ENCODE data around the gene PI4KB. TPM values are rescaled to one million over a fixed set of nuclear protein-coding genes. Genes with fewer than 3 reads are reported as not detected.

Gene PI4KB
- total RNA-seq, 4 donors from 2014 or later = 15.9 to 155 (median 44.1) TPM

DNA sequence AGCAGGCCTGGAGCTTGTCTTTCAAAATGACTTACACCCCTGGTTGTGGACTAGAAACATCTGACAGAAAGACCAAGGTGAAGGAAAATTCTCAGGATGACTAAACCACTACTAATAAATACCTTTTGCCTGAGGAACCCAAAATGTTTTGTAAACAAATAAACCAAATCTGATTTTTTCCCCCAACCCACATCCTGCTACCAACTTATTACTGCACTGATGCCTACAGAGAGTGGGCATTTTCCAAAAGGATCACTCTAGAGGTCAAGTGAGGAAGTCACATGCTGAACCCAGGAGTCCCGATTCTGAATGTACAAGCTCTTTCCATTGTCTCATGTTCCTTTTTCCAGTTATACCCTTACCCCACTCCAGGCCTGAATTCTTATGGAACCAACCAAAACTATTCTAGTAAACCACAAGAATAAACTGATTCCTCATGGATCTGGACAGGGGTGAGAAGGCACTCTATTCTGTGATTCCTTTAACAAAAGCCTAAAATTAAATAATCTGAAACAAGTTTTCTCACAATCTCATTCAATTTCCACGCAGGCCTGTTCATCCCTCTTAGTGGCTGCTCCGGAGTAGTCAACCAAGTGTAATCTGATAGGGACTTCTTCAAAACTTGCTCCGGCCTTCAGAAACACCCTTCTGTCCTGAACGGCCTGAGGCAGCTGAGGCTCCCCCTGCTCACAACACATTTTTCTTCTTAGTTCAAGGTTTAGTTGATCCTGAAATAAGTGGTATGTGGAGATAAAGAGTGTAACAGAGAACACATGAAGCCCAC is 1.4 kb downstream of the PI4KB start:
- TF ChIP-seq POLR2A (IDR thresholded peaks at IDR 0.05) (no peak), CTCF (IDR thresholded peaks at IDR 0.05) (no peak)
- Histone ChIP-seq H3K27me3 (no peaks in the 10 kb centered on the region), H3K4me1 (peaks cover 0 to 4% of the 10 kb centered on the region in 2 donors), H3K36me3 (no peaks in the 10 kb centered on the region), H3K27ac (peak overlapping the region; percentile 91 to 94), H3K9me3 (no peaks in the 10 kb centered on the region), H3K4me3 (peak overlapping the region; percentile 61 to 62)
- no peak for DNase-seq
- intact Hi-C loops (cut with DNase I; ENCODE audit: low total_unique reads) = no loop called here

DNA sequence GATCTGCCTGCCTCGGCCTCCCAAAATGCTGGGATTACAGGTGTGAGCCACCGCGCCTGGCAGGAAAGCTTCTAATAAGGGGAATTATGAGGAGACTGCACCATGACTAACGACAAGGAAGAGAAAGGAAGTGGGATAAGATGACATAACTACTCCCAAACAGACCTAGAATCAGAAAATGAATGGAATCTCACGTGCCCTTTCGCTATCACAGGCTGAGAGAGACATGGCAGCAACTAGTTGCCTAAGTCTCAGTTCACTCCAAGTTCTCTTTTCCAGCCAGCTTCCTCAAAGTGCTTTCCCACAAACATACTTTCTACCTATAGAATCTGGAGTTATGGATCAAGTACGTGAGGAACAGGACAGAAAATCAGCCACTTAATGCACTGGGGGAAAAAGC is 2.0 kb downstream of the PI4KB start:
- Histone ChIP-seq H3K27me3 (no peaks in the 10 kb centered on the region), H3K9me3 (no peaks in the 10 kb centered on the region), H3K4me3 (no peak overlapping the region), H3K4me1 (peaks cover 0 to 4% of the 10 kb centered on the region in 2 donors), H3K27ac (peak overlapping the region in 1 of 2 donors; percentile 8), H3K36me3 (no peaks in the 10 kb centered on the region)
- intact Hi-C loops (cut with DNase I; ENCODE audit: low total_unique reads) = no loop called here
- DNase-seq = no peak
- TF ChIP-seq POLR2A (IDR thresholded peaks at IDR 0.05) = no peak
- no peak for TF ChIP-seq CTCF (IDR thresholded peaks at IDR 0.05)

DNA sequence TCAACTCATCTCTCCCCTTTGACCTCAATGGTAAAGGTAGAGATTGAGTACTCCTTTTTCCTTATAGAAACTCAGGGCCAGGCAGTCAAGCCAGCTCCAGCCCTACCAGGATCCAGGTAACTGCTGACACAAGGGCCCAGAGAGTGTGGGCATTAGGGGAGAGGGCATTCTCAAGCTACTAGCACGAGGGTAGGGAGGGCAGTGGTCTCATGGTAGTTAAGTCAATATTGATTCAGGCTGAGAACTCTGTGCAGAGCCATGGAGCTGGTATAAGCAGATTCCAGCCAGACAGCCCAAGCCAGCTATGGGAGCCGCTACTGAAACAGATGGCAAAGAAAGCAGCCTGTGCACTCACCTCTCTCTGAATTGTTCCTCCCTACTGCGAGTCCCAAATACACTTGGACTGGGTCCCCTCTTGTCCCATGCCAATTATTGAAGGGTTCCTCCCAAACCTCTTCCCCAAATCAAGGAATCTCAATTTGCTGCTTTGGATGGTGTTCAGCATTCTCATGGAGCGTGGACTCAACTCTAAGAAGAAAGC is 2.8 kb downstream of the PI4KB start:
- Histone ChIP-seq H3K36me3 (no peaks in the 10 kb centered on the region), H3K27ac (no peak overlapping the region), H3K4me1 (peaks cover 0 to 4% of the 10 kb centered on the region in 2 donors), H3K27me3 (no peaks in the 10 kb centered on the region), H3K4me3 (no peak overlapping the region), H3K9me3 (no peaks in the 10 kb centered on the region)
- no peak for DNase-seq
- intact Hi-C loops (cut with DNase I; ENCODE audit: low total_unique reads) = no loop called here
- no peak for TF ChIP-seq POLR2A (IDR thresholded peaks at IDR 0.05)
- no peak for TF ChIP-seq CTCF (IDR thresholded peaks at IDR 0.05)

DNA sequence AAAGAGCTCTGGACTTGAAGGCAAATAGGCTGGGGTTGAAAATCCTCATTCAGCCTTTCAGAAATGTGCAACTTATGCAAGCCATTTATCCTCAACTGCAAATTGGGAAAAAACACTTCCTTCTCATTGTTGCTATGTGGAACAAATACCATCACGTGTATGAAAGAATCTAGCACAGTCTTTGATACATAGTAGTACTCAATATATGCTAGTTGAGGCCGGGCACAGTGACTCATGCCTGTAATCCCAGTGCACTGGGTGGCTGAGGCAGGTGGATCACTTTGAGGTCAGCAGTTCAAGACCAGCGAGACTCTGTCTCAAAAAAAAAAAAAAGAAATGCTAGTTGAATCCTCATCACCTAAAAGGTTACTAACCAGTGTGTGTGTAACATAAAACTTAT is 8.2 kb downstream of the PI4KB start:
- DNase-seq = no peak
- H3K4me3 ChIP-seq = no peak overlapping the region
- peaks cover 6 to 12% of the 10 kb centered on the region in 2 donors for H3K4me1 ChIP-seq
- no peak for TF ChIP-seq POLR2A (IDR thresholded peaks at IDR 0.05)
- no peak for TF ChIP-seq CTCF (IDR thresholded peaks at IDR 0.05)
- H3K36me3 ChIP-seq = no peaks in the 10 kb centered on the region
- intact Hi-C loops (cut with DNase I; ENCODE audit: low total_unique reads) = no loop called here
- H3K9me3 ChIP-seq = no peaks in the 10 kb centered on the region
- no peak overlapping the region for H3K27ac ChIP-seq
- H3K27me3 ChIP-seq = no peaks in the 10 kb centered on the region

- no peak for TF ChIP-seq POLR2A (IDR thresholded peaks at IDR 0.05)
- no peak for TF ChIP-seq CTCF (IDR thresholded peaks at IDR 0.05)
- Histone ChIP-seq H3K36me3 (no peaks in the 10 kb centered on the region), H3K9me3 (no peaks in the 10 kb centered on the region), H3K27ac (peak overlapping the region; percentile 88 to 91), H3K4me3 (no peak overlapping the region), H3K27me3 (no peaks in the 10 kb centered on the region), H3K4me1 (peaks cover 24 to 34% of the 10 kb centered on the region in 2 donors)
- DNase-seq = no peak
- intact Hi-C loops (cut with DNase I; ENCODE audit: low total_unique reads) = no loop called here
These were observed 11.5 kb downstream of the PI4KB start for GRCh38 chr1:151315565-151316235.
